ENCODE results near the gene ANKRD1. TPM values are rescaled to one million over a fixed set of nuclear protein-coding genes. Genes with fewer than 3 reads are reported as not detected.

The ANKRD1 gene
- 6.5 and 6.6 TPM in 2 replicates for total RNA-seq

DNA sequence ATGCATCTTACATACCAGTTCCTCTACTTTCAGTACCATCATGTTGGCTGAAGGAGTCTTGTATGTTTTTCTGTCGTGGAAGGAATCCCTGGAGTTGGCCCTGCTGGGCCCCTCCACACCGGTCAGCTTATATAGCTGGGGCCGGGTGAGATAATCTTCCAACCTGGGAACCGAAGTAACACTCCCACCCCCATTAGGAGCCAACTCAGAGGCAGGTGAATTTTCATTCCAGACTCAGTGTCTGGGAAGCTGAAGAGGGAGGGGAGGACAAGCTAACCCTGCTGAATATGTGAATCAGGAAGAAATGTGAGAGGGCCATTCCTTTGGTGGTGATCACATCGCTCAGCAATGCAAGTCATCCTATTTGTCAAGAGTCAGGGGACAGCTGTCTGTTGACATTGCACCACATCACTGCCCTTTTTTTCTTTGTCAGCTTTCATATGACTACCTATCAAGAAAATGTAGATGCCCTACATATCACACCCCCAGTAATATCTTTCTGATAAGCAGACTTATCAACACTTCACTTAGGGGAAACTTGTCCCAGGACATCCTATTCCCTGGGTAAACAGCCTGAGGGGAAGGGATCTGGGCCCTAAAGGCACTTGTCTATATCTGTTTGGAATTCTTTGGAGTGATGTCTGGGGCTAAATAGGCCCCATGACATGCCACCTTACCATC is at the start of gene ANKRD1:
Gene ANKRD1, minus strand, starts transcription at position 102 of the 681 bp plus-strand sequence. Its CDS starts 60 bp downstream, at position 42.

DNA sequence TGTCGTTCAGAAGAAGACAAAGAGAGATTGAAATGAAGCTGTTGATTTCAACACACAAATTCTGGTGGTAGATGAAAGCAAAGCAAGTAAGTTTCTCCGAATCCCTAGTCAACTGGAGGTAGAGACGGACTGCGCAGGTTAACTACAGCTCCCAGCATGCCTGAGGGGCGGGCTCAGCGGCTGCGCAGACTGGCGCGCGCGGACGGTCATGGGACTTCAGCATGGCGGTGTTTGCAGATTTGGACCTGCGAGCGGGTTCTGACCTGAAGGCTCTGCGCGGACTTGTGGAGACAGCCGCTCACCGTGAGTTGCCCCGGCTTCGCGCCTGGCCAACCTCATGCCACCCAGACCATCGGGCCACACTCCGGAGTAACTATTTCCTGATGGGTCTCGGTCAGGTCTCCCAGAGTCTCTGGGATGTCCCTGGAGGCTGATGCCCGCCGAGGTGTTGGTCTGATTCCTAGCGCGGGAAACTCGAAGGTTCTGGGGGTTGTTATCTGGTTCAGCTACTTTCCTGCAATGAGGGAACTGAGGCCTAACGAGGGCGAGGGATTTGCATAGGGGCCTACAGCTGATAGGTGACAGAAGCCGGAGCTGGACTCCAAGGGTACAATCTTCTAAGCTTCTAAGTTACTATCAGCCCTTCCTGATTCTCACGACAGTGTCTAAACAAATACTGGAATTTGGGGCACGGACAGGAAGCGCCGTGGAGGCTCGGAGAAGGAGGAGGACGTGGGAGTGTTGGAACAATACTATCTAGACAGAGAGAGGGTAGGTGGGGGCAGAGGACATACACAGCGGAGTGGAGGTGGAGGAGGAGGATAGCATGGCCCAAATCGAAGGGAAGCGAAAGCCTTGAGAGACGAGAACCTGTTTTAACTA is 48.9 kb downstream of the ANKRD1 start, which contains the start of gene RPP30:
Gene RPP30, plus strand, starts transcription at position 209 of the 882 bp plus-strand sequence. Its CDS starts 13 bp downstream, at position 222.

Other genes with a start within 250 kb of the ANKRD1 start
- gene HTR7, start 63.0 kb downstream of the ANKRD1 start, total RNA-seq: 2.1 and 2.7 TPM in 2 replicates
- gene RPP30, start 49.1 kb downstream of the ANKRD1 start, total RNA-seq: 48.3 and 52.8 TPM in 2 replicates